GM13977 (cell line): Measurements from ENCODE around the gene GLIPR1.

ENCODE experiments used
- DNase-seq: peaks from one replicate; pipeline ENCODE4 v3.0.0; 2012; ENCODE audit warnings: low spot score
- CTCF ChIP-seq: IDR thresholded peaks from 2 replicates; pipeline ENCODE4 v1.5.1; 2012; ENCODE audit warnings: mild to moderate bottlenecking, control low read depth; ENCODE audit not compliant: insufficient read depth; ENCODE audit errors: extremely low read depth, missing control alignments
- in situ Hi-C: fragments of 300-500 bp; cut with MboI; formaldehyde crosslinking; loops from one replicate; pipeline ENCODE4 v1.12.0; 2022; ENCODE audit warnings: low sequenced_read_pairs, low pct_unique_long_range_greater_than_20kb, mixed read lengths, inconsistent platforms; ENCODE audit not compliant: unreplicated experiment

GLIPR1 gene

GRCh38 chr12:75503459-75503858 lies 22.9 kb downstream of the GLIPR1 start:
- DNase-seq: no peak
- TF ChIP-seq CTCF: no peak
- in situ Hi-C loops: loop anchor here (10.0 to 25.0 kb wide), 2 partner anchors 169 to 959 kb away; partner anchors contain the start of genes CAPS2 and GLIPR1L1

GRCh38 chr12:75503866-75504265 lies 23.3 kb downstream of the GLIPR1 start:
- in situ Hi-C loops: loop anchor here (10.0 to 25.0 kb wide), 2 partner anchors 169 to 958 kb away; partner anchors contain the start of genes CAPS2 and GLIPR1L1
- TF ChIP-seq CTCF: no peak
- no peak for DNase-seq

- in situ Hi-C loops: loop anchor here (10.0 to 25.0 kb wide), 2 partner anchors 171 to 956 kb away; partner anchors contain the start of genes CAPS2 and GLIPR1L1
- TF ChIP-seq CTCF: peak; percentile 54
- no peak for DNase-seq
Measured at GRCh38 chr12:75505706-75506312, 25.3 kb downstream of the GLIPR1 start.

GRCh38 chr12:75507086-75507485 lies 26.5 kb downstream of the GLIPR1 start:
- in situ Hi-C loops: loop anchor here (10.0 to 25.0 kb wide), 2 partner anchors 172 to 955 kb away; partner anchors contain the start of genes CAPS2 and GLIPR1L1
- no peak for TF ChIP-seq CTCF
- no peak for DNase-seq

- in situ Hi-C loops: loop anchor here (10.0 to 25.0 kb wide), 2 partner anchors 173 to 954 kb away; partner anchors contain the start of genes CAPS2 and GLIPR1L1
- DNase-seq: no peak
- no peak for TF ChIP-seq CTCF
Measured at GRCh38 chr12:75508159-75508558, 27.6 kb downstream of the GLIPR1 start.

GRCh38 chr12:75509621-75510020 lies 29.1 kb downstream of the GLIPR1 start:
- TF ChIP-seq CTCF: no peak
- in situ Hi-C loops: loop anchor here (10.0 to 25.0 kb wide), 2 partner anchors 175 to 953 kb away; partner anchors contain the start of genes CAPS2 and GLIPR1L1
- no peak for DNase-seq
